Measurements from ENCODE around the gene DMD.

Gene DMD

GRCh38 chrX:31555506-31555905 is 1655.8 kb downstream of the DMD start:
- no peak for DNase-seq

GRCh38 chrX:31551913-31552312 is 1659.4 kb downstream of the DMD start:
- DNase-seq, result no peak

GRCh38 chrX:31550158-31550557 is 1661.2 kb downstream of the DMD start:
- DNase-seq, result no peak

GRCh38 chrX:31547816-31548215 is 1663.5 kb downstream of the DMD start:
- no peak for DNase-seq

GRCh38 chrX:31547416-31547815 is 1663.9 kb downstream of the DMD start:
- no peak for DNase-seq

GRCh38 chrX:31546126-31546525 is 1665.2 kb downstream of the DMD start:
- no peak for DNase-seq

DNA sequence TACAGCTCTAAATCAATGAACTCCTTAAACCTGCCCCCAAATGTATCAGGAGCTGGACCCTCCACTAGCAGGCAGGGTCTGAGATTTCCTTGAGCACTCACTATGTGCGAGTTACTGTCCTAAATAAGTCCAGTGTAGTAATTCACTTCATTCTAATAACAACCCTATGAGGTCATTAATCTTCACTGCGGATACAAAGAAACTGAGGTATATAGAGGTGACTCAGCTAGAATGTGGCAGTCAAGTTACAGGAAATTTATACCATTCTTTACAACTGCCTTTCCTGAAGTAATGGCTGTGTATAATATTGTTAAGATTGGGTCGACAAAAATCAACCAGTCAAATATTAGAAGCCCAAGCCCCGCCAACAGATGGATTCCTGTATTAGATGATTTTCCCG is 1665.6 kb downstream of the DMD start:
- no peak for DNase-seq

- no peak for DNase-seq
These were observed 1666.2 kb downstream of the DMD start for GRCh38 chrX:31545191-31545590.

DNA sequence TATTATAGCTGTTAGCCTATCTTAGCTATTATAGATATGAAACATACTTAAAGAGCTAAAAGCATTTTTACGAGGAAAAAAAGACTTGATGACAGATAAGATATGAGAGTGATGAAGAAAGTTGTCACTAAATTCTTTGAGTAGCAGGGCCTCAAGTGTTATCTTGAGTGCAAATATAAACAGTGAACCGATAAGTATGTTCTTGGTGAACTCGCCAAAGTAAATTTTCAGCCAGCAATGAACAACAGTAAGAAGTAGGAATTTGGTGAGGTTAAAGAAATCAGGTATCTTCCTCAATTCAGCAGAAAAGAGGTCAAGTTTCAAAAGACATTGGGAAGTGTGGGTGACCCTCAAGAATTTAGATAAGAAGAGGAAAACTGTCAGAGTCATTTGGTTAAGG is 1667.7 kb downstream of the DMD start:
- DNase-seq, result no peak

GRCh38 chrX:31542566-31542965 is 1668.8 kb downstream of the DMD start:
- DNase-seq, result no peak

DNA sequence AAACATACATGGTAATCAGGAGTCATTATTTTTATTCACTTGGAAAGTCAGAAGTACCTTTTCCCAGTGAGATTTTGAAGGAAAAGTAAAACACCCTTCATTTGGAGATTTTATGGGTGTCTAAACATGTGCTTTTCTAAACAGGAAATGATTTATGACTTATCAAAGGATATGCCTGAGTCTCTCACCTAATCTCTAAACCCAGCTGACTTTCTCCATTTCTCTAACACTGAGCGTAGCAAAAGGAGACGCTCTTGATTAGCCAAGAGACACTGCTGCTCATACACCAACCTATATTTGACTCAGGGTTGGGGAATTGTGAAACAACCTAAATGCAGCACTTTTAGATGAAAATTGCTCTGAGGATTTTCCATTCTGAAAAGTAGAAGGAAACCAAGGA is 1671.0 kb downstream of the DMD start:
- DNase-seq, result no peak

DNA sequence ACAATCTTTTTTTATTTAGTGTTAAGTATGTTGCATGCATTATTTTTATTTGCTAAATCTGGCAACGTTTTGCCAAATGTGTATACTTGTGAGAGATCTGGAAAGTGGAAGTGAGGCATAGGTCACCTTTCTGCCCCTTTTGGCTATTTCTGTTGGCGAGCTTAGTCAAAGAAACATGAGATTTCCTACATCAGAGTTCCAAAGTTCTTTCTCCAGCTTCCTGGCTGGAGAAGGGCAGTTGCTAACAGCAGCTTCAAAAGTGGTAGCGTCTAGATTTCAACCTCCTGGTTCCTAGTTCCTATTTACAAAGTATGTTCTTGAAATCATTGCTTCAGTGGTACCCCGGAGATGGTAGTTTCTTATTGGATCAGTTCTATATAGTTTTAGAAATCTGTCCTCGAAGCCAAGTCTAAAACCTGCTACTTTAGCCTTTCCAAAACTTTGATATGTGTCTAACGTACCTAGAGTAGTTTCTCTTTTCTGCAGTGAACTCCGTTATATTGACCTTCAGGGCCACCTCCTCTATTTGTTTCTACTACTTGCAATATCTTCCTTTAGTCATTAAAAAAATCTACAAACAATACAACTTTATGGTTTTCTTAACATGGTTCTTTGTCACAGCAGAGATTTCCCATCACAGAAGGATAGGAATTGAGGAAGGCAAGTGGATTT is 1683.8 kb downstream of the DMD start:
- DNase-seq, result no peak

DNA sequence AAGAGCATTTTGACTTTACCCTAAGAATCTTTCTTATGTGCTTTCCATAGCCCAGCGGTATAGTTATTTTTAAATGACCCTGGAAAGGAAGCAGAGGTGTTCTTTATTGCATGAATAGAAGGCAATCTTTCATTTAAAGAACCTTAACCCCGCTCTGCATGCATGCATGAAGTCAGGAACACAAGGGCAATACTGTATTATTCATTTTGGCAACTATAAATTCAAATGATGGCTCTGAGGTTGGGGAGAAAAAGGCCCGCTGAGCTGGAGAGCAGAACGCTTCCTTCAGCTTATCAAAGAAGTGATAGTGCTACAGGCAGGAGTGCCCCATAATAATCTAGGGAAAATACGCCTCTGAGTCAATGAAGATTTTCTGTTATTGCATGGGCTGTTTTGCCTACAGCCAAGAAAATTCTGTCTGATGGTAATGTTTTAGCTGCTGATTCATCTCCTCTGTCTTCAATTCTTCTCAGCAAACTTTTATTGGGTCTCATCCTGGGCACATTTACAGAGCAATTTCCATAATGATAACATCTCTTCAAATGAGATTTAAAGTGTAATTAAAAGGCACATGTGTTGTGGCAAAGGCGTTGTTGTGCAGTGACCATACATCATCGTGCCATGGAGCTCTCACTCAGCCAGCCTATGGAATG is 1687.3 kb downstream of the DMD start:
- no peak for DNase-seq

GRCh38 chrX:31522760-31523159 is 1688.6 kb downstream of the DMD start:
- DNase-seq, result no peak

- no peak for DNase-seq
These were observed 1689.4 kb downstream of the DMD start for GRCh38 chrX:31521941-31522340.

DNA sequence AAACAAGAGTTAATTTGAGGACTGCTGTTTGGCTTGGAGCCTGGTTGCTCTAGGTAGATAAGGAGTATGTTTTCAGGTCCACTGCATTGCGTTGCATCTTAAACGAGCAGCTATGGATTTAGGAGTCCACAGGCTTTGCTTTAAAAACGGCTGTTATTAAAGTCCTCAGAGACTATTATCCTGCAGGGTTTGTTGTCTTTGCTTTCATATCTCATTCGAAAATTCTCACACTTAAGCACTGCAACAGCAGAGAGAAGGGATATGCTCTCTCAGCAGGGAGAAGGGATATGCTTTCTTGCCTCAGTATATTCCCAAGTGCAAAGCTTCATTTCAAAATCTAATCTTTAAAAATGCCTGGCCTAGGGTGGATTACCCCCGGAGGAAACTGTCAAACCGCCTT is 1694.8 kb downstream of the DMD start:
- no peak for DNase-seq

DNA sequence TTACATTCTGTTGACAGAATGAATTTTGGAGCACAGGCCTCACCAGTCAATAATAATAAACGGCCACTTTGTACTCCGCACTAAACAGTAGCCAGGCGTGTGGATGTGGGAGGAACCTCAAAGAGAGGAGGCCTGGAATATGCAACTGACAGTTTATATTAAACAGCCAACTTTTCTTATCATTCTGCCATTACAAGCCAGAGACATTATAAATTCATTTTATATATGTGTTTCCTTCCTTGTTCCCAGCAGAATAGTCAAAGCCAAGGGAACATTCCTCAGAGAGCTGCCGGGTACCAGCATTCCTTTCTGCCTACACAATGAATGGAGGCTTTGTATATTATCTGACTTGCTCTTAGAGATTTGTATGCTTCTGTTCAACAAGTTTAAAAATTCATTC is 1703.0 kb downstream of the DMD start:
- DNase-seq, result no peak

DNA sequence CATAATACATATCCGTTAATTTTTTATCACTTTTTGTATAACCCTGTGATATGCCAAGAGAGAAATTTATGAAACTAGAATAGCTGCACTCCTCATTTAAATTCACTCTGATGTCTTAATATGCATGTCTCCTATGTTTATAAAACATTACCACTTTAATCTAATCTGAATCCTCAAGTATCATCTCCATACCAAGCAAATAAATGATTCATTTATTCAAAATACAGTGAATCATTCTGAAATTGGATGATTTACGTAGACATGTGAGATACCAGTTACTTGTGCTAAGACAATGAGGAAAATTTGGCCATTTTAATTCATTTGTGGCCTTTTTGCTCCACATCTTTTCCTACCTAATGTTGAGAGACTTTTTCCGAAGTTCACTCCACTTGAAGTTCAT is 1704.4 kb downstream of the DMD start:
- no peak for DNase-seq

DNA sequence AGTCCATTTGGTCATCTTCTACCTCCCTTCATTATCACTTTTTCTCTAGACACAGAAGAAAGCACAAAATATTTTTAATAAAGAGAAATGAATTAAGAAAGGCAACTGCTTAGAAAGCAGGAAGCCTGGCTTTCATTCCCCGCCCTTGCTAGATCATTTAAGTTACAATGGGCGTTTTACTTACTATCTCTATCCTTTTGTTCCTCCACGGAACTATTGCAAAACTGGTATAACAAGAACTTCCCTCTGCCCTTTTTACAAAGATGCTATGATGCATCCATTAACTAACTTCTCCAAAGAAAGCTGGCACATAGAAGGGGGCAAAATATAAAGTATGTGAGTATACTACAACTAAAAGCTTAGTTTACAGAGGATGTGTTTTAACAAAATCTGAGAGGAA is 1705.0 kb downstream of the DMD start:
- no peak for DNase-seq

DNA sequence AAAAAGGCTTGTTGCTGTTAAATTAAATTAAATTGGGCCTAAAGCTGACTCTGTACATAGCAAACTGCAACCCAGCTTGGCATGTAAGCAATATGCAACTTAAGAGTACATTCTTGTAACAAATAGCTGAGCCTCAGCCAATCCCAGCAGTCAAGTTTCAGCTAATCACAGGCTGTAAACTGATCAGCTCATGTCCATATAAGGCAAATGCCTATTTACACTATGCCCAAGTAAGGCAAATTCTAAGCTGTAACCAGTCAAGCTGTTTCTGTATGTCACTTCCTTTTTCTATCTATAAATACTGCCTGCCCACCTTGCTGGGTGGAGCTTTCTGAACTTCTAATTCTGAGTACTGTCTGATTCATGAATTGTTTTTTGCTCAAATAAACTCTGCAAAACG is 1710.4 kb downstream of the DMD start:
- no peak for DNase-seq

DNA sequence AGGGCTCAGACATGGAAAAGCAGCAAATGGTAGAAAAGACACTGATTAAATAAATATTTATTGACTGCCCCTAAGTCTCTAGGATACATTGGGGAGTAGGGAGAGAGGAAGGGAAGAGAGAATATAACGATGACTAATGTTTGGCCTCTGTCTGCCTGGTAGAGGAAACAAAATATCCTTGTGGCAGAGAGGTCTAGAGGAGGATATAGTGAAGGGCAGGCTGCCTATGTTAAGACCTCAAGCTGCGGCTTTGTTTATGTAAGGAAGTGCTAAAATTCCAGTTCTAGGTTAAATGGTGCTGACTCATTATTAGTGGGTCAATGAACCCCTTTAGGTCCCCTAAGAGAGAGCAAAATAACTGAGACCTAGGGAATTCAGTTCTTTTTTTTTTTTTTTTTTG is 1712.2 kb downstream of the DMD start:
- no peak for DNase-seq

DNA sequence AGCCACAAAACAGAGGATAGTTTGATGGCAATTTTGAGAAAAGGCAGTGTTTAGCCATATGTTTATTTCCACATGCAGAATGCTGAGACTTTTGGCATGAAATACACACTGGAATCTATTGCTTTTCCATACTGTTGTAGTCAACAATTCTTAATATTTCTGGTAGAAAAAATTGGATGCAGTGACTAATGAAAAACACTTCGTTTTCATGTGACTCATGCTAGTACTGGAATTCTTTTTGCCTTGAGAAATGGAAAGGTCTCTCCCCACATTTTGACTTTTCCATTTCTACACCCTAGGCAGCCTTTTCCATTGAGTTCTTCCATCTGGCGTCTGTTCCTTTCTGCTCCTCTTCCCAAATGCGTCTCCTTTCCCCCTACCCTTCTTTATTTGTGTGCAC is 1714.3 kb downstream of the DMD start:
- DNase-seq, result no peak

GRCh38 chrX:31487951-31488350 is 1723.4 kb downstream of the DMD start:
- no peak for DNase-seq

GRCh38 chrX:31483336-31483735 is 1728.0 kb downstream of the DMD start:
- no peak for DNase-seq

DNA sequence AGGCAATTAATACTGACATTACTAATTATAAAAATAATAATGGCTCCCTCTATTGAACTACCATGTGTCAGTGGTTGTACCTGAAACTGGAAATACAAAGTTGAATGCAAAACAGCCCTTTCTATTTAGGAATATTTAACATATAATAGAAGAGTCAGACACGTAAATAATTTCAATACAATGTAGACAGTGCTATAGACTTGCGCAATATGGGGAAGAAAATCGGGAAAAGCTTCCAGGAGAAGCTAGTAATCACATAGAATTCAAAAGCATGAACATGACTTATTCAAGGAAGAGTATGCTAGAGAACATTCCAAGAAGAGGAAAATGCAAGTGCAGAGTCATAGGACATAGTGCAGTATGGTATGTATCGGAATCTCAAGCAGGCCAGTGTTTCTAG is 1730.7 kb downstream of the DMD start:
- DNase-seq, result no peak
